Measurements from ENCODE around the gene FOXA1.

The FOXA1 gene

DNA sequence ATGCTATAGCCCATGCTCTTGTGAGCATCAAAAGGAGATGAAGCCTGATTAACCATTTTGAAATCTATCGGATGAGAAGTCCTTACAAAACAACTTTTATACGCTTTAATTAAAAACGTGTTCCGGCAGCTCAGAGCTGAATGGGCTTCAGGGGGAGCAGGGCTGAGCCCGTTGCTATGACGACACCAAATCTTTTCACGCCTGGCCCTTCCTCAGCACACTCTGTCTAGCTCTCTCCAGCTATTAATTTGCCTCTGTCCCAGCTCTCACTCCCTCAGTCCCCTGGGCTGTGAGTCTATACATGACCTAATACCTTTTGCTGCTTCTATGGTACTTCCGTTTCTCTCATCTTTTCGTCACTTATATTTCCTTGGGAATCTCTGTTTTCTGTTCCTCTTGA lies 15.8 kb downstream of the FOXA1 start:
- in situ Hi-C loops (cut with HindIII; ENCODE audit: low sequenced_read_pairs) = no loop called here
- no peak for DNase-seq (ENCODE audit: low read depth, low spot score)
- TF ChIP-seq, protein P1, sequence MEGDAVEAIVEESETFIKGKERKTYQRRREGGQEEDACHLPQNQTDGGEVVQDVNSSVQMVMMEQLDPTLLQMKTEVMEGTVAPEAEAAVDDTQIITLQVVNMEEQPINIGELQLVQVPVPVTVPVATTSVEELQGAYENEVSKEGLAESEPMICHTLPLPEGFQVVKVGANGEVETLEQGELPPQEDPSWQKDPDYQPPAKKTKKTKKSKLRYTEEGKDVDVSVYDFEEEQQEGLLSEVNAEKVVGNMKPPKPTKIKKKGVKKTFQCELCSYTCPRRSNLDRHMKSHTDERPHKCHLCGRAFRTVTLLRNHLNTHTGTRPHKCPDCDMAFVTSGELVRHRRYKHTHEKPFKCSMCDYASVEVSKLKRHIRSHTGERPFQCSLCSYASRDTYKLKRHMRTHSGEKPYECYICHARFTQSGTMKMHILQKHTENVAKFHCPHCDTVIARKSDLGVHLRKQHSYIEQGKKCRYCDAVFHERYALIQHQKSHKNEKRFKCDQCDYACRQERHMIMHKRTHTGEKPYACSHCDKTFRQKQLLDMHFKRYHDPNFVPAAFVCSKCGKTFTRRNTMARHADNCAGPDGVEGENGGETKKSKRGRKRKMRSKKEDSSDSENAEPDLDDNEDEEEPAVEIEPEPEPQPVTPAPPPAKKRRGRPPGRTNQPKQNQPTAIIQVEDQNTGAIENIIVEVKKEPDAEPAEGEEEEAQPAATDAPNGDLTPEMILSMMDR (IDR thresholded peaks at IDR 0.05; ENCODE audit: low read depth, low read length) = no peak
- no peak overlapping the region for H3K4me3 ChIP-seq (ENCODE audit: low read depth, low read length)

DNA sequence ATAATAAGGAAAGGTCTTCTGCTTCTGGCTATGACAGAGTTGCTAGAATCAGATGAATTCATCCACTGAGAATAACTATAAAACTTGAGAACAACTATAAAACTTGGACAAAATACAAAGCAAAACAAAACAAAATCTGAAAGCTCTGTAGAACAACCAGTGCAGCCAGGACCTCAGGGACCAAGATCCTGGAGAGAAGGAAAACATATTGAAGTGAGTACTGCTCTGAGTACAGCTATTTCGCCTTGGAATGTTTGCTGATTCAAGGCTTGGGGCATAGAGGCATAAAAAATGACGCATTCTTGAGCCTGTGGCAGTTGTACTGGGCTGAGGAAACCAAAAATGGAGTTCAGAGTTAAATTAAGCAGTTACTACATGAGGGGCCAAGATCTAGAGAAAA lies 21.7 kb downstream of the FOXA1 start:
- DNase-seq (ENCODE audit: low read depth, low spot score) = no peak
- H3K4me3 ChIP-seq (ENCODE audit: low read depth, low read length) = no peak overlapping the region
- TF ChIP-seq, protein P1 (IDR thresholded peaks at IDR 0.05; ENCODE audit: low read depth, low read length) = no peak
- in situ Hi-C loops (cut with HindIII; ENCODE audit: low sequenced_read_pairs) = no loop called here

DNA sequence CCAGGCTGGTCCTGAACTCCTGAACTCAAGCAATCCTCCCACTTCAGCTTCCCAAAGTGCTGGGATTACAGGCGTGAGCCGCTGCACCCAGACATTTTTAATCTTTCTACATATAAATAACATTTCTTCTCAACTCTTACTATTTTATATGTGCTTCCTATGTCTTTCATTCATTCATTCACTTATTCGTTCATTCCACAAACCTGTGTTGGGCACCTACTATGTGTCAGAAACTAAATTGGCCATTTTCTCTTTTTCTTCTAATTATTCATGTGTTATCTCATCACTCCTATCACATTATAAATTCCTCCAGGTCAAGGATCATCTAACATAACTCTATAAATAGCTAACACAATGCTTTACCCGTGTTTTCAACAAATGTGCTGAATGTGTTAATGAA lies 23.7 kb downstream of the FOXA1 start:
- DNase-seq (ENCODE audit: low read depth, low spot score) = no peak
- in situ Hi-C loops (cut with HindIII; ENCODE audit: low sequenced_read_pairs) = no loop called here
- H3K4me3 ChIP-seq (ENCODE audit: low read depth, low read length) = no peak overlapping the region
- TF ChIP-seq, protein P1 (IDR thresholded peaks at IDR 0.05; ENCODE audit: low read depth, low read length) = no peak

DNA sequence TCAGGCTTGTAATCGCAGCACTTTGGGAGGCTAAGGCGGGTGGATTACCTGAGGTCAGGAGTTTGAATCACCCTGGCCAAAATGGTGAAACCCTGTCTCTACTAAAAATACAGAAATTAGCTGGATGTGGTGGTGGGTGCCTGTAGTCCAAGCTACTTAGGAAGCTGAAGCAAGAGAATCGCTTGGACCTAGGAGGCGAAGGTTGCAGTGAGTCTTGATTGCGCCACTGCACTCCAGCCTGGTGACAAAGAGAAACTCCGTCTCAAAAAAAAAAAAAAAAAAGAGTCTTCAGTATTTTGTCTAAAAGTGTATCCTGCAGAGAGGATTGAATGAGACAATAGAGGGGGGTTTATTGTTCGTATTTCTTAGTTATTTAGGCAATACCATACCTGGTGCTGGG lies 25.3 kb downstream of the FOXA1 start:
- H3K4me3 ChIP-seq (ENCODE audit: low read depth, low read length) = no peak overlapping the region
- in situ Hi-C loops (cut with HindIII; ENCODE audit: low sequenced_read_pairs) = no loop called here
- no peak for DNase-seq (ENCODE audit: low read depth, low spot score)
- TF ChIP-seq, protein P1 (IDR thresholded peaks at IDR 0.05; ENCODE audit: low read depth, low read length) = no peak

DNA sequence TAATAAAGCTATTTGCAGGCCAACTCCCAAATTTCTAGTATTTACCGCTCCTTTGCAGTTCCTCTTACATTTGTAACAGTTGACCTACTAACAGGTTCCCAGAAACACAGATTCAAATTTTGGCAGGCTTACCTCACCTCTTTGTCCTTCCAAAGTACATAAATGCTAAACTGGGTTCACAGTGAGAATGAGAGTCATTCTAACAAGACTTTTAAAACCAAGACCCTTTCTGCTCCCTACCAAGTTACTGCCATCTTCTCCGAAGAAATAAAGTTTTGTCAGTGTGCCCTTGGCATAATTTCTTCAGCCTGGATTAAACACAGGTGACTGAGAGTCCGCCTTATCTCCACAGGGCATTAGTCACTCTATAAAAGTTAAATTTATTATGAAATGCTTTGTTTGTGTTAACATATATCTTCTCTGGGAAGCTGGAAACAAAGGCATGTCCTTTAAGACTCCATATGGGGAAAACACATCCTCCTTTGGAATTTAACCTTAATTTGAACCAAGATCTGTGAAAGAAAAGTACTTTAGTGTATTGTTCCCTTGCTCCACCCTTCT lies 28.2 kb downstream of the FOXA1 start:
- in situ Hi-C loops (cut with HindIII; ENCODE audit: low sequenced_read_pairs) = no loop called here
- TF ChIP-seq, protein P1 (IDR thresholded peaks at IDR 0.05; ENCODE audit: low read depth, low read length) = no peak
- no peak overlapping the region for H3K4me3 ChIP-seq (ENCODE audit: low read depth, low read length)
- peak; percentile 18 for DNase-seq (ENCODE audit: low read depth, low spot score)

DNA sequence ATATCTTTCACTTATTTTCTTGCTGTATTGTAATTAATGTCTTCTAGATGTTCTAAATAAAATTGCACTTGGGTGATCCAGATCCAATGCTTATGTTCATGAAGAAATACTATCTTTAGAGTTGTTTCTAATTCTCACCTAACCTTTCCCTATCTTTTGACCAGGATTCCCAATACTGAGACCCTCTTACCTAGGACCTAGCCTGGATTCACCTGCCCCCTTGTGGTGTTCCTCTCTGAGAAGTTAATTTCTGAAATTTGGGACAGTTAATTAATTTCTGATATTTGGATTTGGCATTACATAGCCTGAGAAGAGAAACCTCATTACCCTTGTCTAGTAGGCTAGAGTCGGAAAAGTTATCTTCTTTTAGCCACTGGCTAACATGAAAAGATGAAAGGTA lies 29.5 kb downstream of the FOXA1 start:
- no peak for DNase-seq (ENCODE audit: low read depth, low spot score)
- in situ Hi-C loops (cut with HindIII; ENCODE audit: low sequenced_read_pairs) = no loop called here
- no peak overlapping the region for H3K4me3 ChIP-seq (ENCODE audit: low read depth, low read length)
- TF ChIP-seq, protein P1 (IDR thresholded peaks at IDR 0.05; ENCODE audit: low read depth, low read length) = peak; percentile 30

DNA sequence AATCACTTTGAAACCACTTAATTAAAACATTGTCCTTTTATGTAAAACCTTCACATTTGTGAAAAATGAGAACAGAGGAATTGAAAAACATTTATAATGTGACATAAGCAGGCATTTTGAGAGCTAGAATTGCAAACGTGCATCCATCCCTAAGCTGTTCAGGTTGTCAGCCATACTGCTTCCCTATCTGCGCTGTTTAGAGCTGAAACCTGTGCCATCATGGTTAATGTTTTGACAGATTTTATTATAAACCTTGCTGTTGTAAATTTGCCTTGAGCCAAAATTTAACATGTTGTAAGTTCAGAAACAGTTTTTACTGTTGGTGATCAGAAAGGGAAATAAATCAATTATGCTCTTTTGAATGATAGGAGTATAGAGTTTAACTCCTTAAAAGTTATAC lies 31.9 kb downstream of the FOXA1 start:
- DNase-seq (ENCODE audit: low read depth, low spot score) = no peak
- TF ChIP-seq, protein P1 (IDR thresholded peaks at IDR 0.05; ENCODE audit: low read depth, low read length) = no peak
- H3K4me3 ChIP-seq (ENCODE audit: low read depth, low read length) = no peak overlapping the region
- in situ Hi-C loops (cut with HindIII; ENCODE audit: low sequenced_read_pairs) = no loop called here

Data from astrocyte of the spinal cord (primary cell).